Measurements from ENCODE around the gene ARHGAP25. TPM values are rescaled to one million over a fixed set of nuclear protein-coding genes. Genes with fewer than 3 reads are reported as not detected.

Gene ARHGAP25
- total and polyA plus RNA-seq, 2 donors (not counting 3 experiments of a cell fraction or from before 2014, with no cell fraction given) = 0.50 to 2.0 TPM

- intact Hi-C loops (cut with micrococcal nuclease) (no loop called here), dilution Hi-C loops (cut with MboI; ENCODE audit: extremely low pct_ligation_motif_present, low sequenced_read_pairs) (loop anchor here (25.0 kb wide), 1 partner anchor 233 kb away; no protein-coding TSS in a partner anchor)
- Histone ChIP-seq H2AFZ (ENCODE audit: low read depth, low read length) (no peak overlapping the region), H3K27me3 (ENCODE audit: control insufficient read depth in 2 of 2, insufficient read depth in 2 of 2, low read length in 2 of 2) (peaks cover 15 to 21% of the 10 kb centered on the region in 2 experiments), H3K4me2 (ENCODE audit: insufficient read depth, low read length) (no peak overlapping the region), H3K79me2 (ENCODE audit: control insufficient read depth, insufficient read depth, low read length) (no peaks in the 10 kb centered on the region), H3K9me1 (replicated peaks; ENCODE audit: control insufficient read depth, extremely low read depth, insufficient read depth, low read length) (no peaks in the 10 kb centered on the region), H3K9ac (replicated peaks; ENCODE audit: extremely low read depth, insufficient read depth, low read length) (no peak overlapping the region), H4K20me1 (replicated peaks; ENCODE audit: control insufficient read depth, extremely low read depth, insufficient read depth, low read length) (no peaks in the 10 kb centered on the region), H3K9me3 (replicated peaks; ENCODE audit: control insufficient read depth, insufficient read depth, low read length) (no peaks in the 10 kb centered on the region), H3K4me3 (replicated peaks in 1 of 3; ENCODE audit: insufficient read depth in 1 of 3, low read depth in 1 of 3, low read length in 3 of 3) (no peak overlapping the region), H3K36me3 (ENCODE audit: control insufficient read depth in 2 of 2, extremely low read depth in 1 of 2, insufficient read depth in 2 of 2, low read length in 2 of 2) (no peaks in the 10 kb centered on the region), H3K4me1 (ENCODE audit: control insufficient read depth, extremely low read depth, insufficient read depth, low read length) (no peaks in the 10 kb centered on the region), H3K27ac (ENCODE audit: insufficient read depth, low read depth, low read length) (no peak overlapping the region)
- TF ChIP-seq POLR2AphosphoS5 (IDR thresholded peaks at IDR 0.05; ENCODE audit: insufficient read depth, low read depth, low read length) = no peak
- no peak for TF ChIP-seq JUN (IDR thresholded peaks at IDR 0.05; ENCODE audit: borderline replicate concordance, insufficient read depth, insufficient read length, low read depth)
- TF ChIP-seq POLR2A (IDR thresholded peaks at IDR 0.05; ENCODE audit: low read depth, low read length) = no peak
- no peak for TF ChIP-seq EZH2 (IDR thresholded peaks at IDR 0.05; ENCODE audit: borderline replicate concordance, low read depth, low read length, severe bottlenecking)
- TF ChIP-seq FOS (IDR thresholded peaks at IDR 0.05; ENCODE audit: borderline replicate concordance, insufficient read depth, low read length) = no peak
- TF ChIP-seq GATA2 (IDR thresholded peaks at IDR 0.05; ENCODE audit: insufficient read depth, insufficient read length, low read depth, low read length) = no peak
- no peak for TF ChIP-seq MAX (IDR thresholded peaks at IDR 0.05; ENCODE audit: insufficient read depth, insufficient read length)
- TF ChIP-seq MYC (IDR thresholded peaks at IDR 0.05; ENCODE audit: low read depth, low read length) = no peak
- TF ChIP-seq, protein P1, sequence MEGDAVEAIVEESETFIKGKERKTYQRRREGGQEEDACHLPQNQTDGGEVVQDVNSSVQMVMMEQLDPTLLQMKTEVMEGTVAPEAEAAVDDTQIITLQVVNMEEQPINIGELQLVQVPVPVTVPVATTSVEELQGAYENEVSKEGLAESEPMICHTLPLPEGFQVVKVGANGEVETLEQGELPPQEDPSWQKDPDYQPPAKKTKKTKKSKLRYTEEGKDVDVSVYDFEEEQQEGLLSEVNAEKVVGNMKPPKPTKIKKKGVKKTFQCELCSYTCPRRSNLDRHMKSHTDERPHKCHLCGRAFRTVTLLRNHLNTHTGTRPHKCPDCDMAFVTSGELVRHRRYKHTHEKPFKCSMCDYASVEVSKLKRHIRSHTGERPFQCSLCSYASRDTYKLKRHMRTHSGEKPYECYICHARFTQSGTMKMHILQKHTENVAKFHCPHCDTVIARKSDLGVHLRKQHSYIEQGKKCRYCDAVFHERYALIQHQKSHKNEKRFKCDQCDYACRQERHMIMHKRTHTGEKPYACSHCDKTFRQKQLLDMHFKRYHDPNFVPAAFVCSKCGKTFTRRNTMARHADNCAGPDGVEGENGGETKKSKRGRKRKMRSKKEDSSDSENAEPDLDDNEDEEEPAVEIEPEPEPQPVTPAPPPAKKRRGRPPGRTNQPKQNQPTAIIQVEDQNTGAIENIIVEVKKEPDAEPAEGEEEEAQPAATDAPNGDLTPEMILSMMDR (IDR thresholded peaks at IDR 0.05; ENCODE audit: extremely low read depth in 1 of 2, insufficient read depth in 1 of 2, low read depth in 1 of 2, low read length in 2 of 2) = no peak
- DNase-seq (ENCODE audit: low read depth, low spot score) (no peak), FAIRE-seq (no peak)
- ChIA-PET POLR2A (no interaction called here), CTCF (interaction anchor here (1.4 to 13.7 kb wide), 4 partner anchors 11 to 255 kb away, joined by 3 to 305 read pairs (median 54); partner anchors contain the start of genes APLF and FBXO48)
- BruUV-seq (replicated peaks) = no TSS peak
These were observed 14.7 kb upstream of the ARHGAP25 start for GRCh38 chr2:68719912-68720311.

Data from endothelial cell of umbilical vein (primary cell).